T-cell (primary cell): ENCODE measurements around the gene PDZD7. TPM values are rescaled to one million over a fixed set of nuclear protein-coding genes. Genes with fewer than 3 reads are reported as not detected.

Source experiments
- ATAC-seq, 4 experiments: fragments of 200-7000 bp in 3 of 4; fragments of 150-1000 bp in 1 of 4; cut with Tn5 transposase; replicated peaks in 1 of 4; 1 replicate in 3 of 4; 2 replicates in 1 of 4; pipeline ENCODE4 v1.10.0; 2021; ENCODE audit warnings: moderate library complexity in 3 of 4, mild to moderate bottlenecking in 2 of 4, moderate number of reproducible peaks in 1 of 4
- CTCF ChIA-PET, 2 donors: fragments of 300-600 bp; sonication (Branson Sonifier 250); formaldehyde crosslinking; loops; one replicate each; lab custom pipeline; 2022; ENCODE audit warnings: antibody characterized with exemption in 2 of 2; lab: Charles Lee
- POLR2A ChIA-PET, 2 donors: fragments of 300-600 bp; sonication (Branson Sonifier 250); formaldehyde crosslinking; loops; one replicate each; lab custom pipeline; 2022; ENCODE audit warnings: antibody characterized with exemption in 2 of 2; lab: Charles Lee
- DNase-seq, 35 experiments: peaks; one replicate each; pipeline versions ENCODE4 v3.0.0 to v3.0.0-alpha.2; 2013 to 2023
- H3K27ac ChIP-seq: one replicate; pipeline ENCODE4 v1.5.1; 2013; ENCODE audit warnings: low read length
- H3K27me3 ChIP-seq, 2 experiments: replicated peaks in 1 of 2; 1 replicate in 1 of 2; 2 replicates in 1 of 2; pipeline versions ENCODE4 v1.6.1 to v1.7.0; 2013; ENCODE audit warnings: low read length in 1 of 2, mixed read lengths in 1 of 2; ENCODE audit not compliant: control insufficient read depth in 2 of 2, insufficient read depth in 2 of 2; ENCODE audit errors: extremely low read depth in 1 of 2
- H3K36me3 ChIP-seq, 2 donors: 1 replicate in 1 of 2; 2 replicates in 1 of 2; pipeline versions ENCODE4 v1.6.1 to v1.7.0; 2013; ENCODE audit warnings: low read length in 1 of 2; ENCODE audit not compliant: control insufficient read depth in 2 of 2, insufficient read depth in 1 of 2; ENCODE audit errors: extremely low read depth in 1 of 2
- H3K4me1 ChIP-seq, 2 experiments: 1 replicate in 1 of 2; 2 replicates in 1 of 2; pipeline versions ENCODE4 v1.6.1 to v1.7.0; 2013; ENCODE audit warnings: low read length in 2 of 2, mixed read lengths in 1 of 2; ENCODE audit not compliant: insufficient read depth in 2 of 2, control insufficient read depth in 1 of 2; ENCODE audit errors: extremely low read depth in 1 of 2
- H3K4me3 ChIP-seq, 2 donors: 1 replicate in 1 of 2; 2 replicates in 1 of 2; pipeline versions ENCODE4 v1.5.1 to v1.7.0; 2013; ENCODE audit warnings: mild to moderate bottlenecking in 2 of 2, low read length in 1 of 2, moderate library complexity in 1 of 2; ENCODE audit not compliant: control insufficient read depth in 1 of 2; ENCODE audit errors: extremely low read depth in 1 of 2
- H3K9me3 ChIP-seq: 2 replicates; pipeline ENCODE4 v1.7.0; 2013
- H3K27ac Mint-ChIP-seq, 2 donors: one replicate each; pipeline ENCODE4 v1.8.0; 2020 to 2021; ENCODE audit warnings: mild to moderate bottlenecking in 2 of 2, mixed read lengths in 2 of 2
- H3K27me3 Mint-ChIP-seq, 2 donors: one replicate each; pipeline ENCODE4 v1.8.0; 2021 to 2022; ENCODE audit warnings: mixed read lengths in 2 of 2
- H3K36me3 Mint-ChIP-seq: one replicate; pipeline ENCODE4 v1.8.0; 2021; ENCODE audit warnings: mixed read lengths
- H3K4me1 Mint-ChIP-seq, 3 donors: one replicate each; pipeline ENCODE4 v1.8.0; 2020 to 2022; ENCODE audit warnings: mixed read lengths in 3 of 3, mild to moderate bottlenecking in 1 of 3
- H3K4me3 Mint-ChIP-seq, 3 donors: one replicate each; pipeline ENCODE4 v1.8.0; 2020 to 2022; ENCODE audit warnings: mild to moderate bottlenecking in 3 of 3, mixed read lengths in 3 of 3, moderate library complexity in 3 of 3
- H3K9me3 Mint-ChIP-seq, 3 donors: one replicate each; pipeline ENCODE4 v1.8.0; 2020 to 2022; ENCODE audit warnings: mixed read lengths in 3 of 3
- WGBS: methylation state at CpG from one replicate; pipeline ENCODE4 v1.1.5; 2013; ENCODE audit warnings: missing lambda C conversion rate; ENCODE audit not compliant: insufficient coverage; 5-methylcytosine and 5-hydroxymethylcytosine counted together
- total RNA-seq, 35 experiments: library from RNA in 6 of 35; stranded (reverse) in 6 of 35; fragments of 120-200 nt in 1 of 35; gene quantifications; one replicate each; pipeline versions ENCODE4 v1.2.1 to v1.2.4 and lab custom pipeline; 2013 to 2026

PDZD7 gene
- total RNA-seq, 5 donors from 2014 or later (not counting 1 experiment from before 2014, with no cell fraction given), result 1.7 to 2.7 (median 2.3) TPM

DNA sequence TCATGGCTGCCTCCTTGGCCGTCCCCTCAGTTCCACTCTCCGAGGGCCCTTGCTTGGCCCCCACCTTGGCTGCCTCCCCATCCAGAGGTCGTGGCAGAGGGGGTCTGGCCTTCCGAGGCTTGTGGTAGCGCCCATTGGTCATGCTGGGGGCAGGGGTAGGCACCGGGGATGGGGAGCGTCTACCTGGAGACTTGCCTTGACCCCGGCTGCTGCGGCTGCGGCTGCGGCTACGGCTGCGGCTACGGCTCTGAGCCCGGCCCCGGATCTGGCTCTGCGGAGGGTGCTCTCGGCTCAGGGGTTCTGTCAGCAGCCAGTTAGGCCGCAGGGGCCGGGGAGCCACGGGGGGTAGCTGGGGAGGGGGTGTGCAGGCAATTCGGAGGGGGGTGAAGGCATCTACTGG lies 20.6 kb downstream of the PDZD7 start:
- no peak for ATAC-seq
- H3K27ac Mint-ChIP-seq, result no peak overlapping the region

GRCh38 chr10:101008823-101009423 lies 22.0 kb downstream of the PDZD7 start:
- Mint-ChIP-seq H3K36me3 (peaks cover 6% of the 10 kb centered on the region), H3K27me3 (no peaks in the 10 kb centered on the region), H3K4me1 (peaks cover 10 to 11% (median 11%) of the 10 kb centered on the region in 3 donors), H3K9me3 (no peaks in the 10 kb centered on the region), H3K4me3 (no peak overlapping the region), H3K27ac (no peak overlapping the region)
- no peaks in the 10 kb centered on the region for H3K27me3 ChIP-seq
- H3K27ac ChIP-seq, result no peak overlapping the region
- peaks cover 0 to 3% of the 10 kb centered on the region in 2 donors for H3K36me3 ChIP-seq
- ChIA-PET CTCF (no interaction called here), POLR2A (no interaction called here)
- WGBS, result 0% methylated on average over 1 of the region's 6 CpGs
- ATAC-seq (no peak), DNase-seq (no peak)
- peaks cover 0 to 11% of the 10 kb centered on the region in 2 experiments for H3K4me1 ChIP-seq
- H3K4me3 ChIP-seq, result no peak overlapping the region
- H3K9me3 ChIP-seq, result no peaks in the 10 kb centered on the region

More for the DNA sequence above, 20.6 kb downstream of the PDZD7 start:
- ChIA-PET CTCF (no interaction called here), POLR2A (no interaction called here)
- 94% methylated on average over 16 of the region's 22 CpGs for WGBS
- Mint-ChIP-seq H3K4me1 (peaks cover 10 to 19% (median 14%) of the 10 kb centered on the region in 3 donors), H3K36me3 (peaks cover 3% of the 10 kb centered on the region), H3K4me3 (no peak overlapping the region), H3K27me3 (peaks cover 3 to 9% of the 10 kb centered on the region in 2 donors), H3K9me3 (no peaks in the 10 kb centered on the region)
- no peaks in the 10 kb centered on the region for H3K9me3 ChIP-seq
- H3K4me3 ChIP-seq, result no peak overlapping the region
- no peak overlapping the region for H3K27ac ChIP-seq
- no peak for DNase-seq
- H3K4me1 ChIP-seq, result peaks cover 0 to 18% of the 10 kb centered on the region in 2 experiments
- peaks cover 0 to 12% of the 10 kb centered on the region in 2 experiments for H3K27me3 ChIP-seq
- H3K36me3 ChIP-seq, result peaks cover 0 to 3% of the 10 kb centered on the region in 2 donors

GRCh38 chr10:101007915-101008822 lies 22.8 kb downstream of the PDZD7 start:
- Mint-ChIP-seq H3K4me3 (no peak overlapping the region), H3K9me3 (no peaks in the 10 kb centered on the region), H3K4me1 (peaks cover 7% of the 10 kb centered on the region in 3 donors), H3K36me3 (peaks cover 6% of the 10 kb centered on the region), H3K27me3 (no peaks in the 10 kb centered on the region), H3K27ac (no peak overlapping the region)
- WGBS, result 78% methylated on average over 10 of the region's 13 CpGs
- no peaks in the 10 kb centered on the region for H3K9me3 ChIP-seq
- CTCF ChIA-PET, result interaction anchor here in 1 of 2 donors (0.6 kb wide), 1 partner anchor 16 kb away, joined by 3 read pairs; no protein-coding TSS in a partner anchor
- POLR2A ChIA-PET, result no interaction called here
- H3K27me3 ChIP-seq, result no peaks in the 10 kb centered on the region
- peaks cover 0 to 7% of the 10 kb centered on the region in 2 experiments for H3K4me1 ChIP-seq
- DNase-seq (no peak), ATAC-seq (no peak)
- no peak overlapping the region for H3K4me3 ChIP-seq
- H3K27ac ChIP-seq, result no peak overlapping the region
- peaks cover 0 to 9% of the 10 kb centered on the region in 2 donors for H3K36me3 ChIP-seq

DNA sequence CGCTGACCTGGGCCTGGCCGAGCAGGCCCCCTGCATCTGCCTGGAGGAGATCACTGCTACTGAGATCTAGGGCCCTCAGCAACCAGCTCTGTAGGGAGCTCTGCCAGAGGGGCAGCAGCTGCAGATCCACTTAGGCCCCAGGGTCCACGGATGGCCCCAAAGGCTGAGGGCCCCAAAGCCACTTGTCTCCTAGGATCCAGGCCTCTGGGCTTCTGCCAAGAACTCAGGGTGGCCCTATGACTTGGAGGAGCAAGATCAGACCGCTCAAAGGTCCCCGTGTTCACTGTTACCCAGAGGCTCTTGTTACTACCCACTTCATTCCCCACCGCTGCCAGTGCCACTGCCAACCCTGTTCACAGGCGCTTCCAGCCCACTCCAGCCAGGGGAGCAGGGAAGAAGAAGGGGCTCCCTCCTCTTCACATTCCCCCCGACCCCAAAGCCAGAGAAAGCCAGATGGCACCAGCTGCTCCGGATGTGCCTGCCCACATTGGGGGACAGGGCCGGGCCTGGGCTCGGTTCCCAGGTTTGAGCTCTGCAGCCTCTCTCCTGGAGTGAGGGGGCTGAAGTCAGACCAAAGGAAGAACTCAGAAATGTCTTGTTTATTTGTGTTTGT lies 23.7 kb downstream of the PDZD7 start:
- 89% methylated on average over 7 of the region's 11 CpGs for WGBS
- POLR2A ChIA-PET, result interaction anchor here in 1 of 2 donors (1.4 kb wide), 1 partner anchor 23 kb away, joined by 5 read pairs; the partner anchor contains the start of genes PDZD7 and SFXN3
- no peak overlapping the region for H3K27ac Mint-ChIP-seq

GRCh38 chr10:101006593-101007098 lies 24.3 kb downstream of the PDZD7 start:
- Histone ChIP-seq H3K27me3 (no peaks in the 10 kb centered on the region), H3K27ac (no peak overlapping the region), H3K9me3 (no peaks in the 10 kb centered on the region), H3K4me3 (no peak overlapping the region), H3K4me1 (peaks cover 0 to under 1% of the 10 kb centered on the region in 2 experiments), H3K36me3 (peaks cover 0 to 15% of the 10 kb centered on the region in 2 donors)
- Mint-ChIP-seq H3K9me3 (no peaks in the 10 kb centered on the region), H3K36me3 (peaks cover 6% of the 10 kb centered on the region), H3K4me1 (no peaks in the 10 kb centered on the region), H3K27me3 (no peaks in the 10 kb centered on the region), H3K4me3 (no peak overlapping the region), H3K27ac (no peak overlapping the region)
- ATAC-seq (no peak), DNase-seq (no peak)
- ChIA-PET CTCF (no interaction called here), POLR2A (interaction anchor here in 1 of 2 donors (1.4 kb wide), 1 partner anchor 24 kb away, joined by 5 read pairs; the partner anchor contains the start of genes PDZD7 and SFXN3)
- WGBS, result 96% methylated on average over 33 of the region's 33 CpGs

More for the DNA sequence above, 23.7 kb downstream of the PDZD7 start:
- Histone ChIP-seq H3K9me3 (no peaks in the 10 kb centered on the region), H3K36me3 (peaks cover 0 to 15% of the 10 kb centered on the region in 2 donors), H3K27ac (no peak overlapping the region), H3K27me3 (no peaks in the 10 kb centered on the region), H3K4me3 (no peak overlapping the region), H3K4me1 (no peaks in the 10 kb centered on the region)
- Mint-ChIP-seq H3K9me3 (no peaks in the 10 kb centered on the region), H3K4me3 (no peak overlapping the region), H3K27me3 (no peaks in the 10 kb centered on the region), H3K4me1 (no peaks in the 10 kb centered on the region), H3K36me3 (peaks cover 6% of the 10 kb centered on the region)
- ATAC-seq (no peak), DNase-seq (no peak)
- CTCF ChIA-PET, result no interaction called here
